ENCODE results near the gene BABAM2.

GRCh38 chr2:28335666-28336065 is 445.1 kb downstream of the BABAM2 start:
- no peak for TF ChIP-seq HNF4A (conservative IDR thresholded peaks at IDR 0.05)
- no peak for TF ChIP-seq REST (IDR thresholded peaks at IDR 0.05)
- no peak for TF ChIP-seq RAD21 (IDR thresholded peaks at IDR 0.05)

Measured in liver (tissue), 2 donors.